HUES6 (cell line): Measurements from ENCODE around the gene CHN1.

Experiments used
- H3K27ac ChIP-seq: 2 replicates; pipeline ENCODE4 v1.7.0; 2013; ENCODE audit warnings: low read depth, mild to moderate bottlenecking, low read length, inconsistent platforms
- H3K27me3 ChIP-seq: 2 replicates; pipeline ENCODE4 v1.6.1; 2013; ENCODE audit warnings: low read length; ENCODE audit not compliant: control insufficient read depth, insufficient read depth
- H3K36me3 ChIP-seq: 2 replicates; pipeline ENCODE4 v1.6.1; 2013; ENCODE audit warnings: low read length; ENCODE audit not compliant: control insufficient read depth, insufficient read depth
- H3K4me1 ChIP-seq: 2 replicates; pipeline ENCODE4 v1.6.1; 2013; ENCODE audit warnings: low read length; ENCODE audit not compliant: control insufficient read depth, insufficient read depth
- H3K4me3 ChIP-seq: 2 replicates; pipeline ENCODE4 v1.5.1; 2013; ENCODE audit warnings: low read depth, low read length
- H3K9ac ChIP-seq: one replicate; pipeline ENCODE4 v1.6.1; 2013; ENCODE audit warnings: mild to moderate bottlenecking, low read length
- H3K9me3 ChIP-seq: 2 replicates; pipeline ENCODE4 v1.6.1; 2013; ENCODE audit warnings: low read depth, low read length; ENCODE audit not compliant: control insufficient read depth, insufficient read depth

The CHN1 gene

DNA sequence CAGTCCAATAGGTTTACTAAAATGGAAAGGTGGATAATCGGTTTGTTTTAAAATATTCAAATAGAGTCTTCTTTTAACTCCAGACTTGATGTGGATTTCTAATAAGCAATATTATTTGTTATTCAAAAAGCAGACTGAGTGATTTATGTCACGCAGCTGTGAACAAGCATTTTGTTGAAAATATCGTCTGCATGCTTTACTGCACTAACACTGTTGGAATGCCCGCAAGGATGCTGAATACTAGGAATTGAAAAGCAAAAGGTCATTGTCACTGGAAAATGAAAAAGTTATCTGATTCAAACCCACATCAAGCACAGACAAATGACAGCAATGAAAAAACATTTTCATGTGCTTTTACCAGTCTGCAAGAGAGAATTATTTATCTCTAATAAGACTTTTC is 31.1 kb downstream of the CHN1 start:
- Histone ChIP-seq H3K27me3 (no peaks in the 10 kb centered on the region), H3K4me1 (peaks cover 20% of the 10 kb centered on the region; the same call in 1 of the 2 replicates), H3K27ac (no peak overlapping the region), H3K4me3 (no peak overlapping the region), H3K36me3 (peaks cover 8% of the 10 kb centered on the region; the same call in 1 of the 2 replicates), H3K9ac (no peak overlapping the region), H3K9me3 (peaks cover 6% of the 10 kb centered on the region; the same call in 1 of the 2 replicates)

DNA sequence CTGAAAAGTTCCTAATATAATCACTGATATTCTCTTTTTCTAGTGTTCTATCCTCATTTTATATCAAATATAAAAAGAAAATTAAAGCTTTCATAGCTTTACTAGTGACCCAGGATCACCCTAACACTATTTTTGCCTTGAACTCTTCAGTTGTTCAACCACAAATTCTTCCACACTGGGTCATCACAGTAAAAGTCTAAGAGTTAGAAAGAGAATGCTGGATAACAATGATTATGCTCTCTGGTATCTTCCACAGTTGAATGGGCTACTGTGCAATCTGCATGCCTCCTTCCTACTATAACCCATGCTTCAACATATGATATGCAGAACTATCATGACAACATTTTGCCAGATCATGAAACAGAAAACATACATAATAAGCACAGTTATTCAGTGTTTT is 32.3 kb downstream of the CHN1 start:
- Histone ChIP-seq H3K36me3 (peaks cover 8% of the 10 kb centered on the region; the same call in 1 of the 2 replicates), H3K9ac (no peak overlapping the region), H3K4me3 (no peak overlapping the region), H3K4me1 (peaks cover 22% of the 10 kb centered on the region; the same call in 1 of the 2 replicates), H3K27ac (no peak overlapping the region), H3K9me3 (peaks cover 6% of the 10 kb centered on the region; the same call in 1 of the 2 replicates), H3K27me3 (no peaks in the 10 kb centered on the region)

DNA sequence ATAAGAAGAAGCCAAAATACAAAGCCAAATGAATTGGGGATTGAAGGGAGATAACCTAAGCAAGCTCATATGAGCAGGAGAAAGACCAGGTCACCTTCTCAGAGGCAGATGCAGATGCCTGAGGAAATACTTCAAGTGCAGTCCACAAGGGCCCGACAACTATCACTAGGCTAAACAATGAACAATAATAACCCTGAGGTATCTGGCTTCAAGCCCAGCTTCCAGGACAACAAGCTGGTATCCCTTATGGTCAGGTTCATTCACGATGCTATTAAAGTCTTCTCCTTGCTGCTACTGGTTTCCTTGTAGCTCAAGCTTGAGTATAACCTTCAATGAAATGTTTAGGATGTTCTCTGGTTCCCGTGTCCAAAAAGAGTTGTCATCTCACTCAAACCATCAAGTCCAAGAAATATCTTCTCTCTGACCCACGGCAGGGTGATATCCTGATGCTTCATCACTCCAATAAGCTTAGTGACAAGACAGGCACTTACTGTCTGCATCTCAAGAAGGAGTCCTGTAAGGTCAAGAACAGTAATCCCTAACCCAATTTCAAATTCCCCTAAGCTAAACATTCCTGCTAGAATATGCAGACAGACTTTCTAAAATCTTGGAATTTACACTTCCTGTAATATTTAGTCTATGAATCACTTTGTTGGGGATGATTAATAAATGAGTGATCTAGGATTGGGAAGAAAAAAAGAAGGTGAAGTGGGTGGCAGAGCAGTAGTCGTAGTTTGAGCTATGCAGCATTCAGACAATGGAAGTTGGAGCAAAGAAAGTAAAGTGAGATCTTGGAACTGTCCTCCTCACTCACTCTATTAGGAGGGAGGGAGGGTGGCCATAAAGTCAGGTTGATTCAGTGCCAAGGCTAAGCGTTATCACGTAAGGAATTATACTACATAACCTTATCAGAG is 33.1 kb downstream of the CHN1 start:
- H3K27ac ChIP-seq = no peak overlapping the region
- no peak overlapping the region for H3K9ac ChIP-seq
- H3K36me3 ChIP-seq = peaks cover 8% of the 10 kb centered on the region; the same call in 1 of the 2 replicates

DNA sequence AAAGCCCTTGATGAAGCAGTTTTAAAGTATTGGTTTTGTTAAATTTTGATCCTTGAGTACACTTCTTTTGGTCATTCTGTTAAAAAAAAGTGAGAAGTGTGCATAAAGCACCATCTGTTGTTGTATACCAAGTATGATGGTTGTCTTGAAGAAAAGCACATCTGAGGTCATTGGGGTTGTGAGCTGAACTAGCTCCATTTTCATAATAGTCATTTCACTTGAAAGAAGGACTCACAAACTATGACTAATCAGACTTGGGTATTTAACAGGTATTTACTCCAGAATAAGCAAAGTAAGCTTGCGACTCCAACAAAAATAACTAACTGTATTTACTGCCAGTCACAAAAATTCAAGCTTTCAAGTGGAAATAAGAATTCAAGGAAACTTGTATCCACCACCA is 35.1 kb downstream of the CHN1 start:
- Histone ChIP-seq H3K4me3 (no peak overlapping the region), H3K4me1 (peaks cover 36% of the 10 kb centered on the region), H3K9ac (no peak overlapping the region), H3K27ac (no peak overlapping the region), H3K36me3 (peaks cover 8% of the 10 kb centered on the region; the same call in 1 of the 2 replicates), H3K27me3 (no peaks in the 10 kb centered on the region), H3K9me3 (peaks cover 6% of the 10 kb centered on the region; the same call in 1 of the 2 replicates)

More for the DNA sequence above, 33.1 kb downstream of the CHN1 start:
- no peak overlapping the region for H3K4me3 ChIP-seq
- peaks cover 6% of the 10 kb centered on the region; the same call in 1 of the 2 replicates for H3K9me3 ChIP-seq
- H3K27me3 ChIP-seq = no peaks in the 10 kb centered on the region
- H3K4me1 ChIP-seq = peaks cover 22% of the 10 kb centered on the region; the same call in 1 of the 2 replicates

DNA sequence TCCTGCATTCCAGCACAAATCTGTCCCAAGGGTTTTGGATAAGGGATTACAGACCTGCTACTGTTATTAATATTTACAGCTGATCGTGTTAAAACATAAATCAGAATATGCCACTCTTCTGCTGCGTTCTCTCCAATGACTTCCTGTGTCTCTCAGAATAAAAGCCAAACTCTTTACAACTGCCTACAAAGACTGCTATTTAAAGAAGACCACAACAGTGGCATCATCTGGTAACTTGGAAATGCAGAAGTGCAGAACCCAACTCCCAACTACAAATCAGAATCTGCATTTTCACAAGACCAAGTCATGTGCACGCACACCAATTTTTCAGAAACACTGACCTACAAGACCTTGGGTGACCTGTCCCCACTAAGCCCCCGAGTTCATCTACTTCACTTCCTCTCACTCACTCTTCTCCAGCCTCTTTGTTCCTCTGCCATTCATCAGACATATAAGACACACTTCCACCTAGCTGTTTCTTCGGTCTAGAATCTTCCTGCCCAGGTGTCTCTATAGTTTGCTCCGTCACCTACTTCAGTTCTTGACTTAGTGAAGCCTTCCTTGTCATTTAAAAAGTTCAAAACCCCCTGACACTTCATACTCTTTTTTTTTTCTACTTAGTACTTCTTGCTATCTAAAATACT is 36.0 kb downstream of the CHN1 start:
- peaks cover 6% of the 10 kb centered on the region; the same call in 1 of the 2 replicates for H3K9me3 ChIP-seq
- H3K9ac ChIP-seq = no peak overlapping the region
- H3K36me3 ChIP-seq = peaks cover 8% of the 10 kb centered on the region; the same call in 1 of the 2 replicates
- no peaks in the 10 kb centered on the region for H3K27me3 ChIP-seq
- no peak overlapping the region for H3K4me3 ChIP-seq
- H3K4me1 ChIP-seq = peaks cover 38% of the 10 kb centered on the region
- H3K27ac ChIP-seq = no peak overlapping the region

DNA sequence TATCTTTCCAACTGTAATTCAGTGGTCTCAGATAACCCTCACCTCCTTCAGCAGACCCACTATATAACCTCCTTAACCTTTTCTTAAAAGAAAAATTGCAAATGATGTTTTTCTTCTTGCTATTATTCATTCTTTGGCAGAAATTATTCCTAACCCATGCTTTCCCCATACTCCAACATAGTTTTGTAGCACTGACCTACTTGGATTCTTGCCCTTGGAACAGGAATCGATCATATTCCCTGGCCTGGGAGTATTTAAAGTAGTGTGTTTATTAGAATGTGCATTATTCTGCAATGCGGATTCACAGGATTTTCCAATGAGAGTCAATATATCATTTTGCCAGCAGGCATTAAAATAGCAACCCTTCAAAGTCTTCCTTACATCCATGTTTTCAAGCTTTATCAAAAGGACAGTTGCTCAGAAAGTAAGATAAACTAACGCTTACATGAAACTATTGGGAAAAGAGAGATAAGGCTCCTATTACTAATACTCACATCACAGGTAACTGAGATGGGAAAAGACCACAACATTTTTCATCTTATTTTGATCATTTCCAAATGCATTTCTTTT is 37.4 kb downstream of the CHN1 start:
- peaks cover 8% of the 10 kb centered on the region; the same call in 1 of the 2 replicates for H3K36me3 ChIP-seq
- H3K27ac ChIP-seq = peak overlapping the region; percentile 21; the same call in 1 of the 2 replicates

DNA sequence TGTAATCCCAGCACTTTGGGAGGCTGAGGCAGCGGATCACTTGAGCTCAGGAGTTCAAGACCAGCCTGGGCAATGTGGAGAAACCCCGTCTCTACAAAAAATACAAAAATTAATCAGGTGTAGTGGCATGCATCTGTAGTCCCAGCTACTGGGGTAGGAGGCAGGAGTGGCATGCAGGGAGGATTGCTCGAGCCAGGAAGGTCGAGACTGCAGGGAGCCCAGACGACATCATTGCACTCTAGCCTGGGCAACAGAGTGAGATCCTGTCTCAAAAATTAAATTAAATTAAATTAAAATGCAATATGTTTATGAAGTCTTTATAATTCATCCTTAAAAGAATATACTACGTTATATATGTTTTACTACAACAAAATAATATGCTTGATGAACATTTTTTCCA is 38.1 kb downstream of the CHN1 start:
- H3K4me3 ChIP-seq = no peak overlapping the region
- peaks cover 6% of the 10 kb centered on the region; the same call in 1 of the 2 replicates for H3K36me3 ChIP-seq
- H3K4me1 ChIP-seq = peaks cover 45% of the 10 kb centered on the region
- peak overlapping the region; percentile 90; the same call in 1 of the 2 replicates for H3K27ac ChIP-seq
- H3K9ac ChIP-seq = no peak overlapping the region
- H3K9me3 ChIP-seq = peaks cover 3% of the 10 kb centered on the region; the same call in 1 of the 2 replicates
- H3K27me3 ChIP-seq = no peaks in the 10 kb centered on the region

More for the DNA sequence above, 37.4 kb downstream of the CHN1 start:
- no peak overlapping the region for H3K9ac ChIP-seq
- no peaks in the 10 kb centered on the region for H3K27me3 ChIP-seq
- no peak overlapping the region for H3K4me3 ChIP-seq
- H3K4me1 ChIP-seq = peaks cover 45% of the 10 kb centered on the region
- H3K9me3 ChIP-seq = peaks cover 6% of the 10 kb centered on the region; the same call in 1 of the 2 replicates

DNA sequence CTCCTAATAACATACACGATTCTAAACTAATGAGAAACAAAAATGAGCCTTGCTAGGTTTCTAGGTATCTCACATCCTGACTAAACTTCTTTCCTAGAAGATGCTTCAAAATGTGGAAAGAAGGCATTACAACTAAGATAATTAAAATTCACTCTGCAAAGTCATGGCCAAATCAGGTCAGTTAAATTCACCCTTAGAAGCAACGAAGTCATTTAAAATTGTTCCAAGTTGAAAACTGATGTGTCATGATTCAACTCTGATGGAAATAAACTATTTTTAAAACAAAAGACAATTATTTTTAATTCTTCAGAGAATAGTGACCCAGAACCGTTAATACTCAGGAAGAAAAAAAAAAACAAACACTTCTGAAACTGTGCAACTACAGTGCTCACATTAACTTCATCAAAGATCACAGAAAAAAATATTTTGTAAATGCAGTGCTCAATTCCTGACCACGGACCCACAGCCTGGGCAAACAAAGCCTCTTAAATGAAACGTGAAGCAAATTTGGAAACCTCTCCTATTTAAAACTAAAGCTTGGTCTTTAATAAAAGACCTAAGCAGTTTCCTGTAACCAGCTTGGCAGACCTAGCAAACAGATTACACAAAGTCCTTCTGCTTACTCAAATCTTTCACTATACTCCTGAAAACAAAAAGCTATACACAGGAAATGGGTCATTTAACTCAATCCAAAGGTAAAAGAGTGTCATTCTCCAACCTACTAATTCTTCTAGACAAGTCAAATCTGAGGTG is 39.0 kb downstream of the CHN1 start:
- H3K9ac ChIP-seq = peak overlapping the region; percentile 30
- no peaks in the 10 kb centered on the region for H3K36me3 ChIP-seq
- no peaks in the 10 kb centered on the region for H3K27me3 ChIP-seq
- H3K4me1 ChIP-seq = peaks cover 45% of the 10 kb centered on the region
- peak overlapping the region; percentile 90 for H3K27ac ChIP-seq
- H3K4me3 ChIP-seq = no peak overlapping the region
- H3K9me3 ChIP-seq = no peaks in the 10 kb centered on the region

DNA sequence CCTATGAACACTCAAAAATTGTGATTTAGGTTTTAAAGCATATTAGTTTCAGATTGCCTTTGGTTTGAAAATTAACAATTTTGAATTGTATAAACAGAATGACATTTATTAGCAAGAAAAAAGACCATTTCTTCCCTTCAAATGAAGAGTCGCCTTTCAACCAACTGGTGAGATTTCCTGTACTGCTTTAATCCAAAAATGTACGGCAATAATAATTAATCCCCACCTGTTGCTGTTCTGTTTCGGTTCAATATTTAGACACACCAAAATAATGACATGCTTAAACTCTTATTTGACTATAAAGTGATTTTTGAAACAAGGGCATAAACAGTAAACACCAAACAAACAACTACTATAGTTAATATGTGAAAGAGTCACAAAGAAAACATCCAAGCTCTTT is 39.6 kb downstream of the CHN1 start:
- peak overlapping the region; percentile 90 for H3K27ac ChIP-seq
- H3K9ac ChIP-seq = no peak overlapping the region
- H3K36me3 ChIP-seq = no peaks in the 10 kb centered on the region
- no peaks in the 10 kb centered on the region for H3K27me3 ChIP-seq
- H3K4me3 ChIP-seq = no peak overlapping the region
- no peaks in the 10 kb centered on the region for H3K9me3 ChIP-seq
- H3K4me1 ChIP-seq = peaks cover 45% of the 10 kb centered on the region

DNA sequence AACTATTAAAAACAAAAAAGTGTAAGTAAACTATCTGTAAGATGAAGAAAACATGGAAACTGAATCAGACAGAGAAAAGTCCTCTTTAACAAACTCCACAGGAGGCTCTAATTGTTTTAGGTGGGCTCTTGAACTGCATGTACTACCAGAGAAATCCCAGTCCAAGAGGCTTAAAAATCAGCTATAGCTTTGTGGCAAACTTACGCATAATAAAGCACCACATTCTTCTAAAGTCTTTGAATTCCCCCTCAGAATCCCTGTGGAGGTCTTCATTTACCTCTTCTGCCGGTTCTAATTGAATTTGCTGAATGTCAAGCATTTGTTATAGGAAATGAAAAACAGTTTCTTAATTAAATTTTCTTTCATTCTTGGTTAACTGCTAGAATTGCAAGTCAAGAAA is 40.8 kb downstream of the CHN1 start:
- H3K36me3 ChIP-seq = no peaks in the 10 kb centered on the region
- H3K27ac ChIP-seq = peak overlapping the region; percentile 94
- H3K9ac ChIP-seq = peak overlapping the region; percentile 36
- no peaks in the 10 kb centered on the region for H3K27me3 ChIP-seq
- H3K4me1 ChIP-seq = peaks cover 52% of the 10 kb centered on the region
- H3K9me3 ChIP-seq = no peaks in the 10 kb centered on the region
- no peak overlapping the region; the same call in 1 of the 2 replicates for H3K4me3 ChIP-seq
